GM12873 (cell line): ENCODE results near the gene ZNF789.

Source experiments
- TF ChIP-seq, protein P1 (sequence below): IDR thresholded peaks from 2 replicates; pipeline ENCODE4 v1.5.1; 2012; ENCODE audit warnings: low read depth, mild to moderate bottlenecking, moderate library complexity, low read length, control low read depth; ENCODE audit not compliant: insufficient read depth; ENCODE audit errors: missing control alignments

The ZNF789 gene

DNA sequence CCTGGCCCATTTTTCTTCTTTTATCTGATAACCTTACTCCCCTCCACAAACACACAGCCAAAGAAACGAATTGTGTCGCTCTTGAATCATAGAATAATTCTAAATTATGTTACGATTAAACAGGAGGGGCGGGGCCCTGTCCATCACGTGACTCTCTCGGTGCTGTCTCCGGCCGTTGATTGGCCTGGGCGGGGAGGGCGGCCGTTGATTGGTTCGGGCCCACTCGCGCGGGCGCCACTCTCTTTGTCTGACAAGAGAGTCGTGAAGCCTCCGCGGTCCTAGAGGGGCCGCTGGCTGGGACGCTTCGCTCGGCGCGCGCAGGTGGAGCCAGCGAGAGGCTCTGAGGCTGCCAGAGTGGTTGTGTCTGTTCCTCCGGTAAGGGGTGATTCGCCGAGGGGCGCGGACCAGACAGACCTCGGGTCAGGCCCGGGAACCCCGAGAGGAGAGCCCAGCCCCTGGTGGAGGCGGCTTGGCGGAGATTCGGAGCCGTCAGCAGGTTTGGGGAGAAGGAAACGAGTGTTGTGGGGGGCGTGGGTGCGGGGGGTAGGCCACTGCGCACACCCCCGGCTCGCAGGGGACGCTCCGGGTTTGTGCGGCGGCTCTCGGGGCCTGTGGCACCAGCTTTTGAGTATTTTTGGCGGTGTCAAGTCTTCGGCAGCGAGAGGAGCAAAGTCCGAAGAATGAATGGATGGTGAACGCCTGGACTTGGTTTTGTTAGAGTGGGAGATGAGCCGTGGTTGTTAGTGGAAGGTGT is at the start of gene ZNF789:
ZNF789 (plus strand) TSS at position 330 of the 754 bp plus-strand sequence. CDS start 3,567 bp downstream, outside the sequence.
- TF ChIP-seq, protein P1, sequence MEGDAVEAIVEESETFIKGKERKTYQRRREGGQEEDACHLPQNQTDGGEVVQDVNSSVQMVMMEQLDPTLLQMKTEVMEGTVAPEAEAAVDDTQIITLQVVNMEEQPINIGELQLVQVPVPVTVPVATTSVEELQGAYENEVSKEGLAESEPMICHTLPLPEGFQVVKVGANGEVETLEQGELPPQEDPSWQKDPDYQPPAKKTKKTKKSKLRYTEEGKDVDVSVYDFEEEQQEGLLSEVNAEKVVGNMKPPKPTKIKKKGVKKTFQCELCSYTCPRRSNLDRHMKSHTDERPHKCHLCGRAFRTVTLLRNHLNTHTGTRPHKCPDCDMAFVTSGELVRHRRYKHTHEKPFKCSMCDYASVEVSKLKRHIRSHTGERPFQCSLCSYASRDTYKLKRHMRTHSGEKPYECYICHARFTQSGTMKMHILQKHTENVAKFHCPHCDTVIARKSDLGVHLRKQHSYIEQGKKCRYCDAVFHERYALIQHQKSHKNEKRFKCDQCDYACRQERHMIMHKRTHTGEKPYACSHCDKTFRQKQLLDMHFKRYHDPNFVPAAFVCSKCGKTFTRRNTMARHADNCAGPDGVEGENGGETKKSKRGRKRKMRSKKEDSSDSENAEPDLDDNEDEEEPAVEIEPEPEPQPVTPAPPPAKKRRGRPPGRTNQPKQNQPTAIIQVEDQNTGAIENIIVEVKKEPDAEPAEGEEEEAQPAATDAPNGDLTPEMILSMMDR: no peak

DNA sequence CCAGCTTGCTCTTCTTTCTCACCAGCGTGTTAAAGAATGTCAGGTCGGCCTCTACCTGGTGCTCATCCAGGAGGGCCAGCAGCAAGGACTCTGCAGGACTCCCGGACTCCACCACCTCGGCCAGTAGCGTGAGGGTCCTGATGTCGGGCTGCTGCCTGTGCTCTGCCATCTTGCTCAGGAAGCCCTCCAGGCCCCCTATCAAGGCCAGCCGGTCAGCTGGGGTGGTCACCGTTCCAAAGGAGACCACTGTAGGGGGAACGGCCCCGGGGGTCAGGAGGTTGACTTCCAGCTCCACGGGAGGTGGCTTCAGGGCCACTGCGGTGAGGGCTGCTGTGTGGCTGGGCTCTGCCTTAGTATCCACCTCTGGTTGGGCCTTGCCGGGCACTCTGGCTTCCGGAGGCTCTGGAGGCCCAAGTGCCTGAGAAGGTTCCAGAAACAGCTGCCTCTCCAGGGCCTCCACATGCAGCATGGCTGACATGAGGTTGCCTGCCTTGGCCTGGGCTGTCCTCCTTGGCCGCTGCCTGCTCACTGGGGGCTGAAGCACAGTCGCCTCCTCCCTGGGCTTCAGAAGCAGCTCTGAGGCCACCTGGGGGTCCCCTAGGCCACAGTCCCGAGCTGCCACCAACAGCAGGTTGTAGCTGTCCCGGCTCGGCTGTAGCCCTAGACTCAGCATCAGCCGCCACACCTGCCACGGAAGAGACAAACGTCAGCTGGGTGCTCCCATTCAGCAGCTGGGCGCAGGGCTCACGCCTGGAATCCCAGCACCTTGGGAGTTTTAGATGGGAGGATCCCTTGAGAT is 47.6 kb upstream of the ZNF789 start:
- TF ChIP-seq, protein P1: no peak

DNA sequence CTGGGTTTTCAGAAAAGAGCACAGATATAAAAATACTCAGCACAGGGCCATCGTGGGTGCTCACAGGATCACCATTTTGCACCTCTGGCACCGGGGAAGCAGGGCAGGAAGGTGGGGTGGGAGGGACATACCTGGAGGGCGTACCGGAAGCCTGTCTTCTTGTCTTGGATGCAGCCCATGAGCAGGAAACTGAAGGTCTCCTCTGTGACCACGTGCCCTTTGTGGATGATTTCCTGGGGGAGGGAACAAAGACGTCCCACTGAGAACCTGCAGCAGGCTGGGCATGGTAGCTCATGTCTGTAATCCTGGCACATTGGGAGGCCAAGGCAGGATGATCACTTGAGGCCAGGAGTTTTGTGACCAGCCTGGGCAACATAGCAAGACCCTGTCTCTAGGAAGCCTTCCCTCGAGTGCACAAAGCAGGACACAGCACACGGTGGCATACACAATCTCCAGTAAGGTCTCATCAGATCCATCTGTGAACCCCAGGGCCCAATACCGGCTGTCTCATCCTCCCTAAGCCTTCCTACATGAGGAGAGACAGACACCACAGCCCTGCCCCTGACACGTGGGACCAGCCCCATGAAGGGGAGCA is 43.6 kb upstream of the ZNF789 start:
- TF ChIP-seq, protein P1: no peak

DNA sequence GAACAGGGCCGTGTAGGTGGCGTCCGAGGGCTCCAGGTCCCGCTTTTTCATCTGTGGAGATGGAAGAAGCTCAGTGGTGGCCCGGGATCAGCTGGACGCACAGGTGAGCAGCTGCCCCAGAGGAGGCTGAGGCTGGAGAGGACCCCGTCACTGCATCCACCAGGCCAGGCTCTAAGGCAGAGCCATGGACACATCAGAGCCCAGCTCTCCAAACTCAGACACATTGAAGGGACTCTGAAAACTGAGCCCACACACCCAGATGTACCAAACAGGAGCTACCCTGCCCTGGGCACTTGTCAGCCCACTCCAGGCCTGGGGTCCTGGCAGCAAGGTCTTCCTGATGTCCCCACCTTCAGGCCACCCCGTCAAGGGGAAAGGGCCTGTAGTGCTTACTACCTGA is 42.9 kb upstream of the ZNF789 start:
- TF ChIP-seq, protein P1: no peak

DNA sequence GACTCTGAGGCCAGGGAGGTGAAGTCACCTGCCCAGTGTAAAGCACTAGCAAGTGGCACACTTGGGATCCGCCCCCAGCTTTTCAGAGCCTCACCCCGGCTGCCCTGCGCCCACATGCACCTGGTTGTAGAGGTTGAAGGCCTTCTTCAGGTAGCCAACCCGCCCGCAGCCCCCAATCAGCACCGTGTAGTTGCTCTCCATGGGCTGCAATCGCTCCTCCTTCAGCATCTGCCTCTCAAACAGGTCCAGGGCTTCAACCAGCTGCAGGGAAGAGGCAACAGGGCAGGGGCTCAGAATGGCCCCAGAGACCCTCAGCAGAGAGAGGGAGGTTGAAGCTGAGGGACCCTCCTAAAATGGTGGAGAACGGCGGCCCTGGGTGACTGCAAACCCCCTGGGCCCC is 39.5 kb upstream of the ZNF789 start:
- TF ChIP-seq, protein P1: no peak

DNA sequence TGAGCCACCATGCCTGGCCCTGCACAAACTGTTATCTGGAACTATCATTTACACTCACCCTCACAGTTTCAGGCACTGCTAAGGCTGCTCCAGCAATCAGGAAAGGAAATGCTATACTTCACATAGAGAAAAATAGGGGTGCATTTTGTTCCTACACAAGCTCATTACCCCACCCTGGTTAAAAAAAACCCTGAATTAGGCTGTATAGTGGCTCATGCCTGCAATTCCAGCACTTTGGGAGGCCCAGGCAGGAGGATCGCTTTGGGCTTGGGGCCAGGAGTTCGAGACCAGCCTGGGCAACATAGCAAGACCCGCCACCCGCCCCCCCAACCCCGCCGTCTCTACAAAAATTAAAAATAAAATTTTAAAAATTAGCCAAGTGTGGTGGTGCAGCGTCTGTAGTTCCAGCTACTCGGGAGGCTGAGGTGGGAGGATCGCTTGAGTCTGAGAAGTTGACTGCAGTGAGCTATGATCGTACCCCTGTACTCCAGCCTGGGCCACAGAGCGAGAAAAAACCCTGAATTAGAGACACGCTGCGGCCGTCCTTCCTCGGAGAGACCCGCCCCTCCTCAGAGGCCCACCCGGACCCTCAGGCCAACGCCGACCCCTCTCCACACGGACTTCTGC is 34.6 kb upstream of the ZNF789 start:
- TF ChIP-seq, protein P1: no peak
